Gastroesophageal sphincter (tissue), 4 donors: ENCODE data around the gene MYO1D. TPM values are rescaled to one million over a fixed set of nuclear protein-coding genes. Genes with fewer than 3 reads are reported as not detected.

Experiments used
- ATAC-seq: fragments of 150-250 bp; one replicate; pipeline ENCODE4 v1.9.1; 2016; ENCODE audit warnings: mild to moderate bottlenecking, moderate library complexity
- H3K27ac ChIP-seq, 4 donors: fragments of 200-600 bp; sonication (generic) in 3 of 4; 1 replicate in 3 of 4; 2 replicates in 1 of 4; pipeline ENCODE4 v1.5.1; 2016 to 2019
- H3K27me3 ChIP-seq: fragments of 200-600 bp; sonication (generic); one replicate; pipeline ENCODE4 v1.5.1; 2019
- H3K36me3 ChIP-seq, 2 donors: fragments of 200-600 bp; sonication (generic); one replicate each; pipeline ENCODE4 v1.5.1; 2019; ENCODE audit warnings: control low read depth in 1 of 2
- H3K4me1 ChIP-seq, 3 donors: fragments of 200-600 bp; sonication (generic); 1 replicate in 2 of 3; 2 replicates in 1 of 3; pipeline ENCODE4 v1.5.1; 2016 to 2019; ENCODE audit warnings: control low read depth in 2 of 3
- H3K4me3 ChIP-seq, 2 donors: fragments of 200-600 bp; sonication (generic); one replicate each; pipeline ENCODE4 v1.5.1; 2019; ENCODE audit warnings: mild to moderate bottlenecking in 1 of 2, moderate library complexity in 1 of 2
- H3K9me3 ChIP-seq, 3 donors: fragments of 200-600 bp; sonication (generic); one replicate each; pipeline ENCODE4 v1.5.1; 2017 to 2019; ENCODE audit warnings: control low read depth in 2 of 3
- CTCF ChIP-seq, 4 experiments: fragments of 200-600 bp in 2 of 4; fragments of 450-650 bp in 2 of 4; sonication (generic) in 1 of 4; IDR thresholded peaks; one replicate each; pipeline ENCODE4 v1.5.1; 2017 to 2019; ENCODE audit warnings: antibody characterized with exemption in 4 of 4, mild to moderate bottlenecking in 2 of 4, moderate library complexity in 2 of 4
- EP300 ChIP-seq: sonication (generic); formaldehyde crosslinking; IDR thresholded peaks from one replicate; pipeline ENCODE4 v1.6.1; 2017; ENCODE audit warnings: antibody characterized with exemption, mild to moderate bottlenecking
- POLR2A ChIP-seq, 2 donors: fragments of 450-650 bp; IDR thresholded peaks; one replicate each; pipeline ENCODE4 v1.6.1; 2017; ENCODE audit warnings: antibody characterized with exemption in 2 of 2, mild to moderate bottlenecking in 2 of 2, moderate library complexity in 1 of 2
- POLR2AphosphoS5 ChIP-seq: sonication (generic); formaldehyde crosslinking; IDR thresholded peaks from one replicate; pipeline ENCODE4 v1.6.1; 2017; ENCODE audit warnings: antibody characterized with exemption
- WGBS, 2 donors: methylation state at CpG; one replicate each; pipeline ENCODE4 v1.1.5; 2018; ENCODE audit warnings: low coverage in 1 of 2; 5-methylcytosine and 5-hydroxymethylcytosine counted together
- total RNA-seq, 4 donors: library from RNA; depleted of rRNA; stranded (reverse); fragments of >200 nt; gene quantifications; one replicate each; pipeline ENCODE4 v1.1.0, GENCODE V29; 2016

Gene MYO1D
- total RNA-seq, 4 donors from 2014 or later = 28.2 to 63.5 (median 47.2) TPM

DNA sequence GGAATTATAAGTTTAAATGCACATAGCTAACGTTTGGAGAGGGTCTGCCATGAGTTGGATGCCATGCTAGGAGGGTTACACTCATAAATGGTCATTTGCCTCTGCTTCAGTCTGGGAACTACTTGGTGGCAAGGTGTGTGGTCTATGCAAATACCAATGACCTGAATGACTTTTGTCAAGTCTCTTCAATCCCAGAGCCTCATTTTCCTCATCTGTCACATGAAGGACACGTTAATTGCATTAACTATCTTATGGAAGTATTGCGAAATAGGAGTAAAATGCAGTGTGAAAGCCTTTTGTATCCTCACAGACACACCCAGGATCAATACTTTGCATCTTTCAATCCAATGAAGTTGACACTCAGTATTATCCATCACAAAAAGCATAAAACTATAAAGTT is 327.4 kb downstream of the MYO1D start:
- no peaks in the 10 kb centered on the region for H3K36me3 ChIP-seq
- no peaks in the 10 kb centered on the region for H3K27me3 ChIP-seq
- no peak for ATAC-seq
- WGBS, 2 donors = 74 to 92% methylated on average over 2 to 3 of the region's 3 CpGs
- H3K27ac ChIP-seq = no peak overlapping the region
- no peaks in the 10 kb centered on the region for H3K9me3 ChIP-seq
- no peak overlapping the region for H3K4me3 ChIP-seq
- no peak for TF ChIP-seq POLR2AphosphoS5
- TF ChIP-seq EP300 = no peak
- no peak for TF ChIP-seq CTCF (IDR thresholded peaks at IDR 0.05)
- TF ChIP-seq POLR2A (IDR thresholded peaks at IDR 0.05) = no peak
- H3K4me1 ChIP-seq = no peaks in the 10 kb centered on the region

DNA sequence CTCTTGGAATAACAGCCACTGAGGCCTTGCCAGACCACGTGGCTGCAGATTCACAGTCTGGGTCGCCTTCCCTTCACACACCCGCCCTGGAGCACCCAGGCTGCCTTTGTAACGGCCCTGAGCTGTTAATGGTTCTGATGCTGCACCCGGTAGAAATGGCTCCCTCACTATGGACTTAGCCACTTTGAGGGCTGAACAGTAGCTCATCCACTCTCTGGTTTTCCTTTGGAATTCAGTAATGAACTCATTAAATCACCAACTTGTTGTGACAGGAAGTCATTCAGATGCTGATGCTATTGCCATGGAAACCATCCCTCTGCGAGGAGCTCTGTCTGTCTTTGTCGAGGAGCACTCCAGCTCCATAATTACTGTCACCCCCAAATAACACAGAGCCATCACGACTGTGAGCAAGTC is 330.9 kb downstream of the MYO1D start:
- 18 to 20% methylated on average over 2 to 4 of the region's 8 CpGs for WGBS, 2 donors
- Histone ChIP-seq H3K4me1 (no peaks in the 10 kb centered on the region), H3K9me3 (no peaks in the 10 kb centered on the region), H3K4me3 (no peak overlapping the region), H3K36me3 (no peaks in the 10 kb centered on the region), H3K27ac (no peak overlapping the region), H3K27me3 (no peaks in the 10 kb centered on the region)
- no peak for ATAC-seq
- no peak for TF ChIP-seq EP300
- TF ChIP-seq POLR2A (IDR thresholded peaks at IDR 0.05) = no peak
- no peak for TF ChIP-seq CTCF (IDR thresholded peaks at IDR 0.05)

DNA sequence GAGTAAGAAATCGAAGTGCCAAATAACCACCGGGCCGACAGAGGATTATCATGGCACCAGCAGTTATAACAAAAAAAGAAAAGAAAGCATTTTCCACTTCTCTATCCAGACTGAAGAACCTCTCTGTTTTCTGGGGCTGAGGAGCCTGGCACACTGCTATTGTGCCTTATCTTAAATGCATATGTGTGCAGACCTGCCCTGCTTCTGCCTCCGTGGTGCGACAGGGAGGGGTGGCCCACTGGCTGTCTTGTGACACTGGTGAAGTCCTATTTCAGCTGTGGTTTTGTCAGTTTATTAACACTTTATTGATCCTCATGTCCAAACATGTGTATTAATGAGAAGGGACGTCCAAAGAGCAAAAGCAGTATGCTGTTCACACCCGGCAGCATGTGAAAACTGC is 334.7 kb downstream of the MYO1D start:
- 84 to 93% methylated on average over 5 to 7 of the region's 7 CpGs for WGBS, 2 donors
- TF ChIP-seq POLR2AphosphoS5 = no peak
- no peak for ATAC-seq
- H3K9me3 ChIP-seq = no peaks in the 10 kb centered on the region
- H3K36me3 ChIP-seq = no peaks in the 10 kb centered on the region
- H3K27me3 ChIP-seq = no peaks in the 10 kb centered on the region
- no peak overlapping the region for H3K4me3 ChIP-seq
- H3K4me1 ChIP-seq = peaks cover 0 to 1% (median 0%) of the 10 kb centered on the region in 3 donors
- no peak overlapping the region for H3K27ac ChIP-seq

DNA sequence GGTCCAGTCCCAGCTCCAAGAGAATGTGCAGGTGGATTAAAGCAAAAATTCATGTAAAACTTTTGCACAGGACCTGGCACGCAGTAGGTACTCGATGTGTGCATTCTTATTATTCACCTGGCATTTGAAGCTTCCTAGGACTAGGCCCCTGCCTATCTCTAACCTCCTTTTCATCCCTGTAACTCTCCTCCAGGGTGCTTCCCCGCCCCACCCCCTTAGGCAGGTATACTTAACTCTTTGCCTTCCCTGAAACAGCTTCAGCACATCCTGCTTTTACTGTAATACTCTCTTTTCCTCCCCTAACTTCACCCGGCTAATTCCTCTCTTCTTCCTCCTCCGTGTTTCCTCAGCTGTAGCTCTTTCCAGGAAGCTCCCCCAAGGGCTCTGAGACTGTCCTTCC is 335.3 kb downstream of the MYO1D start:
- no peak for ATAC-seq
- peaks cover 0 to 6% (median 0%) of the 10 kb centered on the region in 3 donors for H3K4me1 ChIP-seq
- no peaks in the 10 kb centered on the region for H3K36me3 ChIP-seq
- H3K4me3 ChIP-seq = no peak overlapping the region
- TF ChIP-seq CTCF (IDR thresholded peaks at IDR 0.05) (no peak), POLR2AphosphoS5 (no peak), EP300 (no peak), POLR2A (IDR thresholded peaks at IDR 0.05) (no peak)
- H3K9me3 ChIP-seq = no peaks in the 10 kb centered on the region
- 67 to 69% methylated on average over 5 of the region's 5 CpGs for WGBS, 2 donors
- no peaks in the 10 kb centered on the region for H3K27me3 ChIP-seq
- H3K27ac ChIP-seq = no peak overlapping the region

DNA sequence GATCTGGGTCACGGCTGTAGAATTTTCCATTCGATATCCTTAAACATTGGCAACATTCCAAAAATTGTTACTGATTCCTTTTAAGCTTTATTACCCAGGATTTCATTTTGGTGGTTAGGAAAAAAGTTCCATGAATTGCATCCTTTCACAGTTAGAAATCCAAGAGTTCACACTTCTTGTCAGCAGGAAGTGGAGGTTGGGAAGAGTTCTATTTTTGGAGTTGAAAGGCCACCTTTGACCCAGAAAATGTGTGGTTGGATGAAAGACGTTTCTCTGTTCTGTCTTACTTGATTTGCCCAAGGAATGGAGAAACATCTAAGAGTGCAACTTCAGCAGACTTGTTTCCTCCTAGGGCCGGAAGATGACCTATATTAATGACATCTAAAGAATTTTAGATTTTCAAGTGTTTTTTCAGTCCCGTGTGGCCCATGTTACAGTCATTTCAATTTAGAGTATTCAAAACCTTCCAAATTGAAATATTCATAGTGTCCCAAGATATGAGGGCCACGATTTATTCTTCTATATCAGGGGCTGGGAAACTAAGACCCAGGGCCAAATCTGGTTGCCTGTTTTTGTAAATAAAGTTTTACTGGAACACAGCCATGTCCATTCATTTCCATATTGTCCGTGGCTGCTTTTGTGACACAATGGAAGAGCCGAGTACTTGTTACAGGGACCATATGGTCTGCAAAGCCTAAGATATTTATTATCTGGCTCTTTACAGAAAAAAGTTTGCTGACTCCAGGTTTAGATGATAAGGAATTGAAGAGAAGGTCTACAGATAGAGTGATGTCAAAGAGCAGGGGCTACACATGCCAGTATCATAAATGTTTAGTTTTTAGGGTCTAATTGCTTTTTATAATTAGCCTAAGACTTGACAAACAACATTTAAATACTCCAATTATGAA is 339.9 kb downstream of the MYO1D start:
- TF ChIP-seq POLR2AphosphoS5 (no peak), EP300 (no peak), POLR2A (IDR thresholded peaks at IDR 0.05) (no peak), CTCF (IDR thresholded peaks at IDR 0.05) (no peak)
- Histone ChIP-seq H3K9me3 (no peaks in the 10 kb centered on the region), H3K36me3 (no peaks in the 10 kb centered on the region), H3K4me1 (peaks cover 0 to 8% (median 0%) of the 10 kb centered on the region in 3 donors), H3K27me3 (no peaks in the 10 kb centered on the region), H3K27ac (no peak overlapping the region), H3K4me3 (no peak overlapping the region)
- no peak for ATAC-seq
- WGBS, 2 donors = 32 to 37% methylated on average over 5 to 8 of the region's 8 CpGs
